NOMO-1 (cell line): ENCODE data around the gene NELL2.
"Not testable (repeated sequence)": the region's sequence is repeated elsewhere in the genome, so short reads cannot be mapped to it uniquely, and the experiment has no call there.

Experiments used
- DNase-seq, 2 experiments: peaks; one replicate each; lab custom pipeline; 2025; ENCODE audit not compliant: unreplicated experiment in 2 of 2; lab: John Stamatoyannopoulos, UW

NELL2 gene

GRCh38 chr12:44703182-44703910, 172.8 kb downstream of the NELL2 start:
- no peak for DNase-seq

GRCh38 chr12:44697511-44697910, 178.6 kb downstream of the NELL2 start:
- DNase-seq: no peak

GRCh38 chr12:44696542-44696941, 179.6 kb downstream of the NELL2 start:
- DNase-seq: no peak

GRCh38 chr12:44694017-44694416, 182.1 kb downstream of the NELL2 start:
- no peak for DNase-seq

GRCh38 chr12:44689587-44689986, 186.5 kb downstream of the NELL2 start:
- DNase-seq: no peak

- not testable (repeated sequence) for DNase-seq
These were observed 189.2 kb downstream of the NELL2 start for GRCh38 chr12:44686821-44687432.

GRCh38 chr12:44677724-44678123, 198.4 kb downstream of the NELL2 start:
- DNase-seq: no peak

GRCh38 chr12:44674875-44675274, 201.2 kb downstream of the NELL2 start:
- no peak for DNase-seq

GRCh38 chr12:44673811-44674210, 202.3 kb downstream of the NELL2 start:
- no peak for DNase-seq

- no peak for DNase-seq
These were observed 204.1 kb downstream of the NELL2 start for GRCh38 chr12:44672042-44672441.

GRCh38 chr12:44668443-44668842, 207.7 kb downstream of the NELL2 start:
- DNase-seq: no peak

GRCh38 chr12:44667461-44667860, 208.7 kb downstream of the NELL2 start:
- no peak for DNase-seq

- DNase-seq: no peak
These were observed 212.8 kb downstream of the NELL2 start for GRCh38 chr12:44663291-44663690.

GRCh38 chr12:44655846-44656245, 220.3 kb downstream of the NELL2 start:
- DNase-seq: no peak

- DNase-seq: no peak
These were observed 221.2 kb downstream of the NELL2 start for GRCh38 chr12:44654646-44655639.

GRCh38 chr12:44653861-44654527, 222.1 kb downstream of the NELL2 start:
- DNase-seq: no peak

- DNase-seq: no peak
These were observed 226.4 kb downstream of the NELL2 start for GRCh38 chr12:44649693-44650092.

GRCh38 chr12:44647917-44648690, 228.0 kb downstream of the NELL2 start:
- no peak for DNase-seq

- no peak for DNase-seq
These were observed 235.5 kb downstream of the NELL2 start for GRCh38 chr12:44640427-44641190.
